Epithelial cell of proximal tubule (primary cell): ENCODE data around the gene TNNI2. TPM values are rescaled to one million over a fixed set of nuclear protein-coding genes. Genes with fewer than 3 reads are reported as not detected.

ENCODE experiments used
- DNase-seq: peaks from one replicate; pipeline ENCODE4 v3.0.0-alpha.2; 2011; ENCODE audit warnings: low read depth
- H3K4me3 ChIP-seq: 2 replicates; pipeline ENCODE4 v1.5.1; 2011; ENCODE audit warnings: low read depth, mild to moderate bottlenecking, low read length
- CTCF ChIP-seq: conservative IDR thresholded peaks from 2 replicates; pipeline ENCODE4 v1.5.1; 2012; ENCODE audit warnings: low read depth, mild to moderate bottlenecking, low read length
- total RNA-seq: library from RNA; depleted of rRNA; stranded (reverse); fragments of >200 nt; gene quantifications from 2 replicates; pipeline ENCODE4 v1.2.3, GENCODE V29; 2015

Gene TNNI2
- total RNA-seq, 1 donor from 2014 or later = not detected

GRCh38 chr11:1854949-1855885 lies 16.4 kb downstream of the TNNI2 start:
- TF ChIP-seq CTCF = no peak
- H3K4me3 ChIP-seq = no peak overlapping the region
- DNase-seq = no peak

- H3K4me3 ChIP-seq = no peak overlapping the region
- DNase-seq = no peak
- TF ChIP-seq CTCF = no peak
Measured at GRCh38 chr11:1855886-1856265, 17.1 kb downstream of the TNNI2 start.

- DNase-seq = no peak
- TF ChIP-seq CTCF = no peak
- H3K4me3 ChIP-seq = no peak overlapping the region
Measured at GRCh38 chr11:1856306-1857005, 17.7 kb downstream of the TNNI2 start.

- no peak for DNase-seq
- no peak overlapping the region for H3K4me3 ChIP-seq
- no peak for TF ChIP-seq CTCF
Measured at GRCh38 chr11:1857064-1857463, 18.3 kb downstream of the TNNI2 start.

- no peak for DNase-seq
- no peak for TF ChIP-seq CTCF
- no peak overlapping the region for H3K4me3 ChIP-seq
Measured at GRCh38 chr11:1858154-1858553, 19.4 kb downstream of the TNNI2 start.

- H3K4me3 ChIP-seq = no peak overlapping the region
- TF ChIP-seq CTCF = no peak
- no peak for DNase-seq
Measured at GRCh38 chr11:1858576-1858975, 19.8 kb downstream of the TNNI2 start.
